Ovary (tissue), 3 donors: ENCODE results near the gene COL5A1.

Experiments
- CTCF ChIP-seq, 3 donors: fragments of 450-650 bp in 2 of 3; fragments of 200-600 bp in 1 of 3; IDR thresholded peaks; one replicate each; pipeline versions ENCODE4 v1.5.1 to v1.8.0; 2016 to 2022; ENCODE audit warnings: antibody characterized with exemption in 3 of 3, mild to moderate bottlenecking in 1 of 3
- POLR2A ChIP-seq: fragments of 450-650 bp; IDR thresholded peaks from one replicate; pipeline ENCODE4 v1.6.1; 2017; ENCODE audit warnings: antibody characterized with exemption, mild to moderate bottlenecking, moderate library complexity
- donor health status: DM: no; HTN: no; CAD: no.

- TF ChIP-seq CTCF (IDR thresholded peaks at IDR 0.05) (no peak), POLR2A (no peak)
Measured at GRCh38 chr9:134739660-134739968, 98.0 kb downstream of the COL5A1 start.
